Mesodermal cell (in vitro differentiated cells): ENCODE results near the gene RHOT2.
A peak's percentile ranks its signal among the peaks of the same experiment; 100 is the strongest.

Experiments
- H3K27ac ChIP-seq: 2 replicates; pipeline ENCODE4 v1.7.0; 2013; ENCODE audit warnings: mild to moderate bottlenecking, low read depth, low read length, moderate library complexity; ENCODE audit not compliant: severe bottlenecking
- H3K36me3 ChIP-seq: 2 replicates; pipeline ENCODE4 v1.7.1; 2013; ENCODE audit warnings: mild to moderate bottlenecking, low read length, moderate library complexity; ENCODE audit not compliant: control insufficient read depth, insufficient read depth
- H3K4me1 ChIP-seq: one replicate; pipeline ENCODE4 v1.7.1; 2013; ENCODE audit warnings: mild to moderate bottlenecking, low read length; ENCODE audit not compliant: insufficient read depth, control insufficient read depth, poor library complexity, severe bottlenecking
- H3K4me3 ChIP-seq: 2 replicates; pipeline ENCODE4 v1.7.0; 2013; ENCODE audit warnings: low read length, control low read depth, mild to moderate bottlenecking; ENCODE audit not compliant: insufficient read depth, poor library complexity, severe bottlenecking; ENCODE audit errors: extremely low read depth
- H3K9me3 ChIP-seq: 2 replicates; pipeline ENCODE4 v1.7.1; 2013; ENCODE audit warnings: mild to moderate bottlenecking, low read length, moderate library complexity; ENCODE audit not compliant: control insufficient read depth
- WGBS, 2 experiments: methylation state at CpG; one replicate each; pipeline ENCODE4 v1.1.5; 2013; ENCODE audit warnings: missing lambda C conversion rate in 2 of 2; ENCODE audit not compliant: insufficient coverage in 2 of 2; 5-methylcytosine and 5-hydroxymethylcytosine counted together

The RHOT2 gene

GRCh38 chr16:679814-680624 is 12.1 kb downstream of the RHOT2 start, which contains the start of gene STUB1:
TSS of gene STUB1 (plus strand) at chr16:680410. CDS start at chr16:680526, 116 bp downstream.
- Histone ChIP-seq H3K4me1 (peaks cover 17% of the 10 kb centered on the region), H3K9me3 (no peaks in the 10 kb centered on the region), H3K27ac (peak within 1 kb of the TSS; percentile 72), H3K4me3 (peak within 1 kb of the TSS; percentile 78), H3K36me3 (peaks cover 23% of the 10 kb centered on the region)
- WGBS, 2 experiments = 0% methylated on average over 59 to 74 of the region's 91 CpGs

- peak overlapping the region; percentile 72 for H3K27ac ChIP-seq
- peak overlapping the region; percentile 78 for H3K4me3 ChIP-seq
- WGBS, 2 experiments = 0 to 1% methylated on average over 26 to 38 of the region's 38 CpGs
- peaks cover 28% of the 10 kb centered on the region for H3K36me3 ChIP-seq
- H3K9me3 ChIP-seq = no peaks in the 10 kb centered on the region
- peaks cover 12% of the 10 kb centered on the region for H3K4me1 ChIP-seq
These were observed 12.7 kb downstream of the RHOT2 start for GRCh38 chr16:680625-680945.

DNA sequence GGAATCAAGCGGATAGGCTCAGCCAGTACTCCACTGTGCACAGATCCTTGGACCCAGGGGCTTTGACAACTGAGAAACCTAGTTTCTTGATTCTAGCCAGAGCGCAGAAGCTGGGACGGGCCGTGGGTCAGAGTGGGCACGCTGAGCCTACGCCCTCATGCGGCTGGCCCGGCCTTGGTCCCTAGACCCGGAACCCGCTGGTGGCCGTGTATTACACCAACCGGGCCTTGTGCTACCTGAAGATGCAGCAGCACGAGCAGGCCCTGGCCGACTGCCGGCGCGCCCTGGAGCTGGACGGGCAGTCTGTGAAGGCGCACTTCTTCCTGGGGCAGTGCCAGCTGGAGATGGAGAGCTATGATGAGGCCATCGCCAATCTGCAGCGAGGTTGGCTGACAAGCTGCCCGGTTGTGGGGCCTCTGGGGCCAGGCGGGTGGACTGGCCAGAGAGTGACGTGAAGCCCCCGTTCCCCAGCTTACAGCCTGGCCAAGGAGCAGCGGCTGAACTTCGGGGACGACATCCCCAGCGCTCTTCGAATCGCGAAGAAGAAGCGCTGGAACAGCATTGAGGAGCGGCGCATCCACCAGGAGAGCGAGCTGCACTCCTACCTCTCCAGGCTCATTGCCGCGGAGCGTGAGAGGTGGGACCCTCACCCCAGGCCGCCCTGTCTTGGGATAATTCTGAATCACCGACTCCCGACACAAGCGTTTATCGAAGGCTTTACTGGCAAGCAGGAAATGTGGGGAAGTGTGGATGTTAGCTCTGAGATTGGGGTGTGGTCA is 13.2 kb downstream of the RHOT2 start:
- Histone ChIP-seq H3K36me3 (peaks cover 29% of the 10 kb centered on the region), H3K4me3 (peak overlapping the region; percentile 78), H3K4me1 (peaks cover 12% of the 10 kb centered on the region), H3K9me3 (no peaks in the 10 kb centered on the region), H3K27ac (peak overlapping the region; percentile 72)
- 60 to 63% methylated on average over 43 to 44 of the region's 44 CpGs for WGBS, 2 experiments

GRCh38 chr16:681746-682427 is 14.0 kb downstream of the RHOT2 start:
- Histone ChIP-seq H3K9me3 (no peaks in the 10 kb centered on the region), H3K4me3 (peak overlapping the region; percentile 78), H3K27ac (no peak overlapping the region), H3K36me3 (peaks cover 37% of the 10 kb centered on the region), H3K4me1 (peaks cover 12% of the 10 kb centered on the region)
- WGBS, 2 experiments = 95 to 97% methylated on average over 22 to 27 of the region's 28 CpGs

DNA sequence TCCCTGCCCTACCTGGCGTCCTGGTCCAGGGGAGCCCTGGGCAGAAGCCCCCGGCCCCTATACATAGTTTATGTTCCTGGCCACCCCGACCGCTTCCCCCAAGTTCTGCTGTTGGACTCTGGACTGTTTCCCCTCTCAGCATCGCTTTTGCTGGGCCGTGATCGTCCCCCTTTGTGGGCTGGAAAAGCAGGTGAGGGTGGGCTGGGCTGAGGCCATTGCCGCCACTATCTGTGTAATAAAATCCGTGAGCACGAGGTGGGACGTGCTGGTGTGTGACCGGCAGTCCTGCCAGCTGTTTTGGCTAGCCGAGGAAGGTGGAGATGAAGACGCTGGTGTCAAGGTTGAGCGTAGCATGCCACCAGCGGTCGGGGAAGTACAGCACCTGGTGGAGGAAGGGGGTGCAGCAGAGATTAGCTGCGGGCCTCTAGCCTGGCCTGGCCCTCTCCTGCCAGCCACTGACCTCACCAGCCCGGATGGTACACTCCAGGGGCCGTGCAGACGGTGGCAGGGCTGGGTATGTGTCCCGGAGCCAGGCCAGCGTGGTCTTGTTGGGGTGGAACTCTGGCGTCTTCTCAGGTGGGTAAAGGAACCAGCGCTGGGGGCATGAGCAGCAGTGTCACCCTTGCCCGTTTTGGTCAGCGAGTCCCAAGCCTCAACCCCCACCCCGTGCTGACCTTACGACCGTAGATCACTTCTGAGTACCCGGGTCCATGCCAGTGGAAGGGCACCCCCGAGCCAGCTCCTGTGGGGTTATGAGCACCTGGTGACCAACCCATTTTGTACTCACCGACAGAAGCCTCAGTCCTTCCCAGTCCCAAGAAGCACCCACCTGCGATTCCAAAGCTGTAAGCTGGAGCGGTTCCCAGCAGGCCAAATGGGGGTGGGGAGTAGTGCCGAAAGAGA is 14.8 kb downstream of the RHOT2 start:
- Histone ChIP-seq H3K36me3 (peaks cover 40% of the 10 kb centered on the region), H3K27ac (no peak overlapping the region), H3K9me3 (no peaks in the 10 kb centered on the region), H3K4me1 (peaks cover 12% of the 10 kb centered on the region), H3K4me3 (peak overlapping the region; percentile 62)
- 94 to 95% methylated on average over 28 to 31 of the region's 36 CpGs for WGBS, 2 experiments

GRCh38 chr16:683396-684070 is 15.6 kb downstream of the RHOT2 start:
- no peaks in the 10 kb centered on the region for H3K9me3 ChIP-seq
- peak overlapping the region; percentile 62 for H3K4me3 ChIP-seq
- 17 to 19% methylated on average over 50 to 53 of the region's 57 CpGs for WGBS, 2 experiments
- peaks cover 12% of the 10 kb centered on the region for H3K4me1 ChIP-seq
- peaks cover 40% of the 10 kb centered on the region for H3K36me3 ChIP-seq
- H3K27ac ChIP-seq = peak overlapping the region; percentile 45

- peaks cover 17% of the 10 kb centered on the region for H3K4me1 ChIP-seq
- H3K27ac ChIP-seq = peak within 1 kb of the TSS; percentile 62
These were observed 16.3 kb downstream of the RHOT2 start, which contains the start of gene JMJD8 for GRCh38 chr16:684071-684794. TSS of gene JMJD8 (minus strand) at chr16:684334. CDS start at chr16:684319, 15 bp downstream.

DNA sequence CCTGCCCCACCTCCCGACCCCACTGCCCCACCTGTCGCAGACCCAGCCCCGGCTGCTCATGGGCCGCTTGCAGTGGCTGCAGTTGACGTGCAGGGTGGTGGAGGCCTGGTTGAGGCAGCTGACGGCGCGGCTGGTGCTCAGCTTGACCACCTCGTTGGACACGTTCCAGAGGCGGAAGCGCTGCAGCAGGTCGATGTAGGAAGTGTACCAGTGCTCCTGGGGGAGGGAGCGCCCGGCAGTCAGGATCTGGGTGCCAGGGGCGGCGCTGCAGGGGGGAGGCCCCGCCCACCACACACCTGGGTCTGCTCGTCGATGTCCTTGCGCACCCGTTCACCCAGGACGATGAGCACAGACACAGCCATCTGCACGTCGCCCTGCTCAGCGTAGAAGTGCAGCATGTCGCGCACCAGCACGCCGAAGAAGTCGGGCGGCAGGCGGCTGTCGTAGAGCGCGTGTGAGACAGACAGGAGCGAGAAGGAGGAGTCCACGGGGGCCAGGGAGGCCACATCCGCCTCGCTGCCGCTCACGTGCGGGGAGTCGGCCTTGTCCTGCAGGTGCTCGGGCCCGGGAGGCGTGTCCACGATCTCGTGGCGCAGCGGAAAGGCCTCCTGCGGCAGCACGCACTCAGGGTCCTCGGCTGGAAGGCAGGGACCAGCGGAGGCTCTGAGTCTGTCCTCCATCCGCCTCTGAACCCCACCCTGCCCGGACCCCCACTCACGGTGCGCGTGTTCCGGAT is 17.2 kb downstream of the RHOT2 start:
- Histone ChIP-seq H3K4me3 (no peak overlapping the region), H3K27ac (no peak overlapping the region), H3K36me3 (peaks cover 40% of the 10 kb centered on the region), H3K9me3 (no peaks in the 10 kb centered on the region), H3K4me1 (peaks cover 22% of the 10 kb centered on the region)
- 97% methylated on average over 59 to 60 of the region's 61 CpGs for WGBS, 2 experiments

More at GRCh38 chr16:684071-684794, 16.3 kb downstream of the RHOT2 start, which contains the start of gene JMJD8:
- H3K9me3 ChIP-seq = no peaks in the 10 kb centered on the region
- WGBS, 2 experiments = 12 to 15% methylated on average over 78 to 90 of the region's 91 CpGs
- H3K36me3 ChIP-seq = peaks cover 40% of the 10 kb centered on the region
- H3K4me3 ChIP-seq = peak within 1 kb of the TSS; percentile 62

- peaks cover 40% of the 10 kb centered on the region for H3K36me3 ChIP-seq
- 86 to 95% methylated on average over 5 to 9 of the region's 10 CpGs for WGBS, 2 experiments
- peaks cover 20% of the 10 kb centered on the region for H3K4me1 ChIP-seq
These were observed 18.0 kb downstream of the RHOT2 start for GRCh38 chr16:685967-686366.

More at GRCh38 chr16:685967-686366, 18.0 kb downstream of the RHOT2 start:
- Histone ChIP-seq H3K4me3 (no peak overlapping the region), H3K9me3 (no peaks in the 10 kb centered on the region), H3K27ac (no peak overlapping the region)
